ENCODE data around the gene TIMD4.

The TIMD4 gene

DNA sequence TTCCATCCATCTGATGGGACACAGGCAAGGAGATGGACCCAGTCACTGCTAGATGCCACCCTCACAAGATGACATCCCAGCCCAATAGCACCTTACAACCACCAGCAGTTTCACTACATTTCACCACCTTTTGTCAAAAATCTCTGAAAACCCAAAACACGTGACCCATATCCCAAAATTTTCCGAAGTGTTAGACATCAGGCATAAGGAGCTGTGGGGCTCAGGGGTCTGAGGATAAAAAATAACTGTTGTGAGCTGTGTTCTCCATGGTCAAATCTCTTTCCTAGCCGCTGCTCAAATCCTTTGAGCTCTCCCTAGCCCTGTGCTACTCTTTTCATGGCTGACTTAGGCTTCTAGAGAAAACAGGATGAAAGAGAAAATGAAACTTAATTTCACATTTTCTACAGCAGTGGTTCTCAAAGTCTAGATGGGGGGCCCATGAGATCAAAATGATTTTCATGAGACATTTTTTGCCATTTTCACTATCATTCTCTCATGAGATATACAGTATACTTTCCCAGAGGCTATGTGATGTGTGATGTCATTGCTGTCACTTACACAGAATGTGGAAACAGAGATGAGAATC, 40.7 kb downstream of the TIMD4 start:
- no peak for DNase-seq (ENCODE audit: low spot score)

DNA sequence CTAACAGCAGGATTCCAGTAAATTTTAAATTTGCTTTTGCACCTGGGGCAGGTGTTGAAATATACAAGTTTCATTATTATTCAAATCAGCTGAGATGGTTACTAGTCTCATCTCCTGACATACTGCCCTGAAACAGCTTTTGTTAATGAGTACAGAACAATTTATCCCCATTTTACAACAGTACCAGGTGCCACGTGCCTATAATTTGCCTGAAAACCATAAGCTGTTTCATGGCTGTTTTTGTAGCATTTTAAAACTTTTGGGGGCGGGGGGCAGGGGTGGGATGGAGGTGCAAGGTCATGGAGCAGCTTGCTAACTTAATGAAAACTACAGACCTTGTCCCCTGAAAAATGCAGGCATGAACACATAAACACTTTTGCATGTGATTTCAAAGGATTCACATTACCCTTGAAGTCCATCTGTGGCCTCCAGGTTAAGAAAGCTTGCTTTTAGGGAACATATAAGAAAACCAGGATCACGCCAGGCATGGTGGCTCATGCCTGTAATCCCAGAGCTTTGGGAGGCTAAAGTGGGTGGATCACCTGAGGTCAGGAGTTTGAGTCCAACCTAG, 42.1 kb downstream of the TIMD4 start:
- DNase-seq (ENCODE audit: low spot score): no peak

DNA sequence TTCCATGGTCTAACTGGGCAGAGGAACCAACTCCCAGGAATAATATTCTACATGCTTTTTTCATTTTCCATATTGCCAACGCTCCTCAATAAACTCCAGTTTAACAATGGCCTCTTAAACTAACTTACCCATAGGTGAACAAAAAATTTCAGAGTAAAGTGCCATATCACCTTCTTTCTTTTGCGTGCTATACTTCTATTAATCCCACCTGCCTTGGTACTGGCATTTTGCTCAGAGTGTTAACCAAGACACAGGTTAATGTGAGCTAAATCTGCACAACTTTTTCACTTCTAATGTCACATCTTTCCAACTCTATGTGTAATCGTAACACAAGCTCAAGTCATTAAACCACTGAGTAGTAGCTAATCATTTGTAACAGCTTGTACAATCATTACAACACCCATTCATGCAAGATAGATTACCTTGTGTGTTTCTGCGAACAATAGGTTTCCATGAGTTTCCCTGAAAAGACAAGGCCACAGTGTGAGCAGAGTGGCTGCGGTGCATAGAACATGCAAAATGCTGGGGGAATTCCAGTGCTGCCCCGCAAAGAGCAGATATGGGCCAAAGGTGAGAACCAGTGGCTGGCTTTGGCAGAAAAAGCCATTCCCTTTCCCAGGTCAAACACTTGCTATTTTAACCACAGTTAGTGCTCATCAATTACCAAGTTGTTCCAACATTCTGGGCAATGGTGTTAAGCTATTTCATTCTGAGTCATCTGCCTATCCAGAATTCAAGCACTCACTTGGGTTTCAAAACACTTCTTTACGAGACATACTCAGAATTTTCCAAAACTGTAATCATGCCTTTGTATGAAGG, 42.8 kb downstream of the TIMD4 start:
- DNase-seq (ENCODE audit: low spot score): no peak

DNA sequence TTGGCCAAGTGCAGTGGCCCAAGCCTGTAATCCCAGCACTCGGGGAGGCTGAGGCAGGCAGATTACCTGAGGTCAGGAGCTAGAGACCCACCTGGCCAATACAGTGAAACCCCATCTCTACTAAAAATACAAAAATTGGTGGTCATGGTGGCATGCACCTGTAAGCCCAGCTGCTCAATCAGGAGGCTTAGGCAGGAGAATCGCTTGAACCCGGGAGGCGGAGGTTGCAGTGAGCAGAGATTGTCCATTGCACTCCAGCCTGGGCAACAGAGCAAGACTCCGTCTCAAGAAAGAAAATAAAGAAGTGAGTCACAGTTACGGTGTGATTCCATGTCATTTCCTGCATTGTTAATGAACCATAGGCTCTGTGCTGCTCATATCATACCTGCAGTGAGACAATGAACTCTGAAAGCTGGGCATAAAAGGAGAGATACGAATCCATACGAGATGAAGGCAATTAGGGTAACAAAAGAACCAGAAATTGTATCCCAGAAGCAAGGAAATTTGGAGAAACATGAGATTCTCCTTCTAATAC, 44.6 kb downstream of the TIMD4 start:
- no peak for DNase-seq (ENCODE audit: low spot score)

DNA sequence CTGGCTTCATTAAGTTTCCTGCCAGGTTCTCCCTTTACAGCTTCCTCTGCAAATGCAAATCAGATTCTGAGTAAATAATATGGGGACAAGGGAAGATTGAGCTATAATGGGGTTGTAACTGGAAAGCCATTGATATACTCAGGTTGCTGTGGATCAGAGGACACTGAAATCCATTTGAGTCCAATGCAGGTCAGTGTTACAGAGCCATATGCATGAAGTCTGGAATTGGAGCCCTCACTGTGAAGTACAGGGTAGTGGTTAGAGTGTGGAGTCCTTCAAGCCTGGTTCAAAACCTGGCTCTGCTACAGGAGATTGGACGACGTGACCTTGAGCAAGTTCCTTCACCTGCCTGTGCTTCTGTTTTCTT, 48.7 kb downstream of the TIMD4 start:
- no peak for DNase-seq (ENCODE audit: low spot score)

DNA sequence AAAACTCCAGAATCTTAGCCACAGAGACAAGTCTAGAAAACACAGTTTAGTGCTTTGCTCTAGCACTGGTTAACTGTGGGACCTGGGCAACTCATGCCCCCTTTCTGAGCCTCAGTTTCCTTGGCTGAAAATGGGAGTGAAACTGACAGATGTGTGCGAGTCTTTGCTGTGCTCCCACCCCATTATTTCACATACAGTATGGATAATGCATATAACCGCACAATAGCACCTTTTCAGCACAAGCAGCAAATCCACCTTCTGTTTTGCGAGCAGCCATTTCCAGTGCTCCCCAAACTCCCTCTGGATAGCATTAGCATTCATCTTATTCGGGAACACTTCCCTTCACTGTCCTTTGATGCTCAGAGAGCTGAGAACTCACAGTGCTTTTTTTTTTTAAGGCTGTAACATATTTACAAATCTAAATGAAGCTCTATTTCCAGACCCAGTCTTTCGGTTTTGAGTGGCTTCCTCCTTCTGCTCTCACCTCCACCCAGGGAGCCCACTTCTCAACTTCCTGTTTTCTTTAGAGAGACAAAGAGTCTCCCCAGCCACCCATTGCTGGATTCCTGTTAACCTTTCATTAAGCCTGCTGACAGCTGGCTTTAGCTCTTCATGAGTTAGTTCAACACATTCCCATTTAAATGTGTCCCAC, 49.2 kb downstream of the TIMD4 start:
- DNase-seq (ENCODE audit: low spot score): peak; percentile 22

DNA sequence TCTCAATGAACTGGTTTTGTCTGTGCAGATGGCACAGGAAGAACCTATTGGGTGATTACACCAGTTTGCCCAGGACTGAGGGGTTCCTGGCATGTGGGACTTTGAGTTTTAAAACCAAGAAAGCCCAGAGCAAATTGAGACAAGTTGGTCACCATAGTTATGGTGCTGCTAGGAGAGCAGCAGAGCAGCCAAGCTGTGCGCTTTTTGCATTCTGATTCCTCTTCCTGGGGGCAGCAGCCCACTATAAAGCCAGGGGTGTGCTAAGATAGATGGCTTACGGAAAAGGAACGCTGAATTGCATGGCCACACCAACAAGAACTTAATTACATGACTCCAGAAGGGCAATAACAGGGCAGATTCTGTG, 49.7 kb downstream of the TIMD4 start:
- DNase-seq (ENCODE audit: low spot score): no peak

DNA sequence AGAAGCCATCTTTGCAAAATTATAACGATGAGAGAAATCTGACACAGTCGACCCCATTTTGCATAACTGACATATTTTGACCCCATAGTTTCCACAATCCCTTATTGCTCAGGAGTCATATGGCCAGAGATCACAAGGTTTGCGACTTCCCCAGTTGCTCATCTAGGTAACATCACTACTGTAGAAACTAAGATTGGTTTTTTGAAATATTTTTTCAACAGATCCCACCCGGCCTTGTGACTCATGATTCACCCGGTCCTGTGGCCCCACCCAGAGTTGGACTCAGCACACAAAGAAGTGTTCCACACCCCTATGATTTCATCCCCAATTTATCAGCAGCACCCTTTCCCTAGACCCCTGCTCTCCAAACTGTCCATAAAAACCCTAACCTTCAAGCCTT, 50.2 kb downstream of the TIMD4 start:
- no peak for DNase-seq (ENCODE audit: low spot score)

DNA sequence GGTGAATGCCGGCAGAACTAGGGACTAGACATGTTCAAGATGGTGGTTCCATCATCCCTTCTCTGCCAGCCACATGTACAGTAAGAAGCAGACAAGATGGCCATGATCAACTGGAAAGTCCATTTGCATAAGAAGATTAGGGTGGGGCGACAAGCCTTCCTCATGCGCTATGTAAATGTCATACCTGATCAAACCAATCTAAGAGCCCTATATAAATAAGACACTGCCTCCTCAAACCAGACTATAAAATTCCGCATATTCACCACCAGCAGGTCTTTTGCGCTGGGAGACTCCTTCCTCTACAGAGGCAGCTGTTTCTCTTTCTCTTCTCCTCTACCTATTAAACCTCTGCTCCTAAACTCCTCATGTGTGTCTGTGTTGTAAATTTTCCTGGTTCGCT, 53.8 kb downstream of the TIMD4 start:
- DNase-seq (ENCODE audit: low spot score): no peak

DNA sequence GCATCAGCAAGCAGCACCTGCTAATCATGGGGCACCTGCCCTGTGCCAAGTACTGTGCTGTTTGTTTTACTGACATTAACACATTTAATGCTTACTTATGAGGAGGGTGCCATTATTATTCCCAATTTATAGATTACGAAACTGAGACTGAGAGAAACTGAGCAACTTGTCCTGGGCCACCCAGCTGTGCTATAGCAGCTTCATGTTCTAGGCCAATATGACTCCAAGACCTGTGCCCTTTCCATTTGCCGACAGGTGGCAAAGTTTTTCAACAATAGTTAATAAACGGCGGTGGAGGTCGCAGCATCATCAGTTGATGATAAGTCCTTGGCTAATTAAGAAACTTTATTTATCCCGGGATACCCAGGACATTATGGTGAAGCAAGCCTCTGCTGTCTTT, 55.4 kb downstream of the TIMD4 start:
- no peak for DNase-seq (ENCODE audit: low spot score)

DNA sequence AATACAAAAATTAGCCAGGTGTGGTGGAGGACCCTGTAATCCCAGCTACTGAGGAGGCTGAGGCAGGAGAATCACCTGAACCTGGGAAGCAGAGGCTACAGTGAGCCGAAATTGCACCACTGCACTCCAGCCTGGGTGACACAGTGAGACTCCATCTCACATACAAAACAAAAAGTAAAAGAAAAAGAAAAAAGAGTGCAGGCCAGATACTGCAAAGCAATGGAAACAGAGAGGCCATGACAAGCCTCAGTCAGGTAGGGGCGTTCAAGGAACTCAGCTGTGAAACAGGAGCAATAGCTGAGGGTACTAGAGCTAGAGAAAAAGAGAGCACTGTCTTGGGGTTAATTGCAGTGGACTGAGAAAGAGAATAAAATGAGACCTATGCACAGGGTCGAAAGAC, 56.2 kb downstream of the TIMD4 start:
- DNase-seq (ENCODE audit: low spot score): no peak

DNA sequence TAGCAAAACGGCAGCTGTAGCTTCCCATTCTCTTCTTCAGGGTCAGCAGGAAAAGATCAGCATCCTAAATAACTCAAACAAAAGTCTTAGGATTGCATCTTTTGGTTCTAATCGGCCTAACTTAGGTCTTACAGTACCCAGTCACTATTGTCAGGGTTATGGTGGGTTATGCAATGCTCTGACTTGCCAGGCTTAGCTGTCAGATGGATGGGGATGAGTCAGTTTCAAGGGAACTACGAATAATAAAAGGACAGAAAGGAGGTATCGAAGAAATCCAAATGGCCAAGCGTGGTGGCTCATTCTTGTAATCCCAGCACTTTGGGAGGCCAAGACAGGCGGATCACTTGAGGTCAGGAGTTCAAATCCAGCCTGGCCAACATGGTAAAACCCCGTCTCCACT, 66.5 kb downstream of the TIMD4 start:
- DNase-seq (ENCODE audit: low spot score): no peak

DNA sequence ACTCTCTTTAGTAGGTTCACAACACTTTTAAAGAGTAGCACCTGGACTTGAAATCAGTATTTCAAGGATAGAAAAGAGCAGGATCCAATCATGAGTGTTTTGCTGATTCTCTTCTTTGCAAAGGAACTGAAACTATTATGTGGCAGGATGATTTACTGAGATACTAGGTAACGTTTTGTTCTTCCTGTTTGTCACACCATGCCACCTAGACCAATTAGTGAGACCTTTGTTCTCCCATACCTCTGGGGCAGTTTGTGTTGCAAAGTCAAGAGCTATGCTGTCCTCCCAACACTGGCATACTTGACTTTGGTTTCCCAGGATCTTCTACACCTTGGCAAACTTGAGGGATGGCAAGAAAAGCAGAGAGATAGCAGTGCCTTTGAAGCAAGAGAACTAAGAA, 69.5 kb downstream of the TIMD4 start:
- DNase-seq (ENCODE audit: low spot score): no peak

DNA sequence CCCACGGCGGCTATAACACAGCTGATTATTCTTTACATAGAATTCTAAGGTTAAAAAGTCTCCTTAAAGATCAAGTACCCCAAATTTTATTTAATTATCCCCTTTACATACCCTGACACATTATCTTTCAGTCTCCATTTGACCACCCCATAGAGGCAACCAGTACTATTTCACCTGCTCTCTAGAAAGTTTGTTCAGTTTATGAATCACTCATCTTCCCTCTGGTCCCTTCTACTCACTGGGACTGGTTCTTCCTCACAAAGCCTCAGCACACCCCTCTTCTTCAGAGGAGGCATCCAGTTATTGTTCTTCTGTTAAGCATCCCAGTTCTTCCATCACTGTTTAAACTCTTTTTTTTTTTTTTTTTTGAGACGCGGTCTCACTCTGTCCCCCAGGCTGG, 70.2 kb downstream of the TIMD4 start:
- no peak for DNase-seq (ENCODE audit: low spot score)

DNA sequence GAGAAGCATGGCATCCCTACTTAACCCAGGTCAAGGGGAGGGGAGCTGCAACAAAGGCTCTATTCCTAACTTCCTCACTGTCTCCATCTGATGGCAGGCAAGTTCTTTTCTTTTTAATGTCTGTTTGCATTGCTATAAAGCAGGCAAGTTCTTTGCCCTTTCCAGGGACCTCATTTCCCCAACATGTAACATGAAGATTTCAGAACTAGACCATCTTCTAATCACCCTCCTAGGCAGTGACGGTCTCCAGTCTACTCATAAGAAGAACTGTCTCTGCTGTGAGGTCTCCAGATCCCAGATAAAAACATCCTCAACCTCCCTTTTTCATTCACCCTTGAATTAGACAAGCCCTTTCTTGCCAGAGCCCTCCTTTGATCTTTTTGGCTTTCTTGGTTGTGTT, 70.8 kb downstream of the TIMD4 start:
- DNase-seq (ENCODE audit: low spot score): no peak

DNA sequence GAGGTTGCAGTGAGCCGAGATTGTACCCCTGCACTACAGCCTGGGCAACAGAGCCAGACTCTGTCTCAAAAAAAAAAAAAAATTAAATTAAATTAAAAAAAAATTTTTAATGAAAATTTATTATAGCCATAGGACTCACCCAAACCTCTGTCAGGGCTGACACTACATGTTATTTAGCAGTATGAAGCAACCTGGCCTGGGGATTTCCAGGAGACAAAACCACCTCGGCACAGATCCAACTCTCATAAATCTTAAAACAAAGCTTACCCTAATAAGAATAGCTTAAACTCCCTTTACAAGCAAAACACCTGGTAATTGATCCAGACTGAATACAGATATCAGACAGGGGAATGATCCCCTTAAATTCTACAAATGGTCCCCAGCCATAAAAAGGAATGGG, 74.5 kb downstream of the TIMD4 start:
- no peak for DNase-seq (ENCODE audit: low spot score)

DNA sequence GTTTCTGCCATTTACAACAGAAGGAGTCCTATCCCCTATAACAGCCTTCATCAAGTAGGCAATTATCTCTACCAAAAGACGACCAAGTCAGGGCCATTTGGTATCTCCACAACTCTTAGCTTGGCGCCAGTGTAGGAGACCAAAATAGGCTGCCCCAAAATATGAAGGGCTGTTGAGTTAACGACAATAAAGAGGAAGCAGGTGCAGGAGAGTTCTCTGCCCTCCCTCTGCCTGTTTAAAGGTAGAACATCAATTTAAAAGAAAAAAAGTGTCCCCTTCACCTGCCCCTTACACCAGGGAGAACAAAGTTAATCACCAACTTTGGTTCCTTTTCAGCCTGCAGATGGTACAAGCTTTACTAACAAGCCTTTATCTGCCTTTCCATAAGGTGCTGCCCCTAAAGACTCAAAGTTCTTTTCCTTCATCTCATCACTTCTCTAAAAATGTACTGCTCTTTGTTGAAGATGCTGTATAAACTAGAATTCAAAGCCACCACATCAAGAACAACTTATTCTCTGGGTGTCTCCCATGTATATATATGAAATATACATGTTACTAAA, 79.6 kb downstream of the TIMD4 start:
- DNase-seq (ENCODE audit: low spot score): no peak

DNA sequence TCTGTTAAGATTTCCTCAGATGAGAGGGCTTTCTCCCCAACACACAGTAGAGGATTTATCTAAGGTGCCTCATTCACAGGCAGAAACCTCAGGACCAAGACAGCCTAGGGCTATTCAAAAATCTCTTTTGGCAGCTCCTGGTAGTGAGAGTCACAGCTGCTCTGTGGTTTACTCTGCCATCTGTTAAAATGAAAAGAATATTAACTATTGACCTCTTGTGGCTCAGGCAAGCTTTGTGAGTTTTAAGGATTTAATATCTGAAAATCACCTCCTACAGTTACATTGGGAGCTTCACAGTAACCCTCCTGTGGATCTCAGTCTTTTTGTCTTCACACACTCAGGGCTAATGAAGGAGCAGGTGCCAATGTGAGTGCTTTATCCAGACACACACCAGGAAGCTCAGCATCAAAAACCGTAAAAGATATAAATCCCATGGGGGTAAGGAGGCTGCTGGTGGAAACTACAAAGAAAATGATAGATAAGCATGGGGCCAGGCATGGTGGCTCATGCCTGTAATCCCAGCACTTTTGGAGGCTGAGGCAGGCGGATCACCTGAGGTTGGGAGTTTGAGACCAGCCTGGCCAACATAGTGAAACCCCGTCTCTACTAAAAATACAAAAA, 83.3 kb downstream of the TIMD4 start:
- no peak for DNase-seq (ENCODE audit: low spot score)

DNA sequence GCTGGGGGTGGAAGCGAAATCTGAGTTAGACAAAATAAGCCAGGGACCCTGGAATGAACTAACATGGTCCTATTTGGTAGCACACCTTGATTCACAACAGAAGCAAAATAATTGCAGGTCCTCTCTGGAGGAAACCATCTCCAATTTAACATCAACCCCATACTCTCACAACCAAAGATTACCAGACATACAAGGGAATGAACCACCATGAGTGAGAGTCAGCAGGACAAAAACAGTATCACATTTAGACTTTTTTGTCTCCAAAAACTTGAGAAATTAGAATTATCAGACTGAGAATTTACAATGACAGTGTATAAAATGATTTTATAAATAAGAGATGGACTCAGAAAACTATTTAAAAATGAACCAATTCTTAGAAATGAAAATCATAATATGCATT, 91.8 kb downstream of the TIMD4 start:
- DNase-seq (ENCODE audit: low spot score): no peak

DNA sequence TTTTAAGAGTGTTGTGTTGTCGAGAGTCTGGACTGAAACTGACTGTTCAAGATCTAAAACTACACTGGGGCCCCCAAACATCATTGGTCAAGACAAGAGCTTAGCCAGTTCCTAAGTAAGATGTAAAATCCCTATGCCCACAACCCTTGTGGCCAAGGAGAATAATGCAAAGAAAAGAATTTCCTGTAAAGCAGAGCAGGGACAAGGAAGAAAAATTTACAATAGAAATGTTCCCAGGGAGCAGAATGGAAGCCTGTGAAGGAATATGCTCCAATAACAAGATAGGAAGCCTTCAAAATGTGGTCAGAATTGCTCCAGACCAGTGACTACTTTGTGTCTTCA, 92.6 kb downstream of the TIMD4 start:
- DNase-seq (ENCODE audit: low spot score): no peak

Measured in Ammon's horn (tissue), 1 donor.